ENCODE measurements around the gene ABCF1.

ABCF1 gene

DNA sequence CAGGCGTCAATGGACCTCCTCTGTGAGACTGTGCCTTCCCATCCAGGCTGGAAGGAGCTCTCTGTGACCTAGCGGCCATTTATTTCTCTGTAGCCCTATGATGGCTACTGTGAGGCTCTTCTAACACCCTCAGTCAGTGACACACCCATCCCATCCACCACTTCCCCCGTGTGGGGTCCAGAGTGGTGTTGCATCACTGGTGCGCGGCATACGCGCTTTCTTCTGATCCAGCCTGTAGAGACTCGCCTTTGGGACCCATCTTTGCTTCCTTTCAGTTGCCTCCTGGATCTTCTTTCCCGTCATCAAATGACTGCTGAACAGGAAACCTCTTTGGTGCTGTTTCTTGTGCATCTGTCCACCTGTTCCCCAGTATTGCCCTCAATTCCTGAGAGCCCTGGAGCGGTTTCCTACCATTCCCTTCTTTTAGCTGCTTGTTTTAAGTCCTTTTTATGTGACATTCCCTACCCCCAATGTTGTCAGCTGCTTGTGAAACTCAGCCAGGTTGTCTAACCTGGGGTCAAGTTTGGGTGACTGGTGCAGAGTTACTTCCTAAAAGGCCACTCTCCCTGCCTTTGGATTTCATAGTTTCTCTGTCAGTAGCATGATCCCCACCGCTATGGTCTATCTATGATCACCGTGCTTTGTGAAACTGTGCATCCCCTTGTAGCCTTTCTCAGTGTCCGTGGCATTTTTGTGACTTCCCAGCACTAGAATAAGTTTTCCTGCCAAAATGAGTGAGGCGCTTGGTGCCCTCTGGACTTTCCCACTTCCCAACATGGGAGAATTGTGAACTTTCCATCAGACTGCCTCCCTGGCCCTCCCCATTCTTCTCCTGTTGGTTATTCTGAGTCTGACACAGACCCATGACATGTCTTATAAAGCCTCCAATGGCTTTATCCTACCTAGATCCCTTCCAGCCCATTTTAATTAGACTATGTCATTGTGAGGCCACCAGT lies 8.5 kb upstream of the ABCF1 start:
- no peak for TF ChIP-seq CTCF (IDR thresholded peaks at IDR 0.05; ENCODE audit: borderline replicate concordance, insufficient read depth, low read depth, low read length)
- H3K4me3 ChIP-seq (ENCODE audit: low read depth, low read length), result no peak overlapping the region

GRCh38 chr6:30564114-30564513 lies 7.1 kb upstream of the ABCF1 start:
- no peak for TF ChIP-seq CTCF (IDR thresholded peaks at IDR 0.05; ENCODE audit: borderline replicate concordance, insufficient read depth, low read depth, low read length)
- H3K4me3 ChIP-seq (ENCODE audit: low read depth, low read length), result no peak overlapping the region

DNA sequence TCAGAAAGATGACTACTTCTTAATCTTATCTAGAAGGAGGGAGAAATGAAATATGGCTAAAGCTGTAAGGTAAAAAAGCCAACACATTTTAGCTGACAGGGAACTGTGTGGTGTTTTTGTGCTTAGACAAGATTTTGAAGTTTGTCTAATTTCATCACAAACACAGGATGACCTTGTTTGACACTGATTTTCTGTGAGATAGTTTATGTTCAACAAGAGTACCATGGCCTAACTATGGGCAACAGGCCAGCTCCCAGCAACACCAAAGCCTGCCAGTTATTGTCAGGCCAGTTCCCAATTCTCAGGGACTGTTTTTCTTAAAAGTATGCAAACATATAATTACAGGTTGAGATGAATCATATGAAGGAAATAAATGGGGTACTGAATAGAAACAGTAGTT lies 5.5 kb upstream of the ABCF1 start:
- no peak for TF ChIP-seq CTCF (IDR thresholded peaks at IDR 0.05; ENCODE audit: borderline replicate concordance, insufficient read depth, low read depth, low read length)
- H3K4me3 ChIP-seq (ENCODE audit: low read depth, low read length), result no peak overlapping the region

GRCh38 chr6:30568245-30568644 lies 3.0 kb upstream of the ABCF1 start:
- no peak overlapping the region for H3K4me3 ChIP-seq (ENCODE audit: low read depth, low read length)
- TF ChIP-seq CTCF (IDR thresholded peaks at IDR 0.05; ENCODE audit: borderline replicate concordance, insufficient read depth, low read depth, low read length), result no peak

DNA sequence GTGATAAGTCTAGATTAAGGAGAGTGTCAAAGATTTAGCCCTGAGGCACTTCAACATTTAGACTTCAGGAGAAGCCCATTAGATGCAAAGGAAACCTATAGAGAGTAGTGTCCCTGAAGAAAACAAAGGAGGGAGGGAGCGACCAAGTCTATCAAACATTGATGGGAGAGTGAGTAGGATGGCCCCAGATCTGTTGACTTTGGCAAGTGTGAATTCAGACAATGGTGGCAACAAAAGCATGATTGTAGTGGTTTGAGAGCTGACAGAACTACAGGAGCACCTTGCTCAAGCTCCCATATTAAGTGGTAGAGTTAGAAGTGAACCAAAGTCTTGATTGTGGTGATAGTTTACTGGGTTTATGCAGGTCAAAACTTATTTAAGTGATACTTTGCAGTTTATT lies 979 bp upstream of the ABCF1 start:
- no peak overlapping the region for H3K4me3 ChIP-seq (ENCODE audit: low read depth, low read length)
- TF ChIP-seq CTCF (IDR thresholded peaks at IDR 0.05; ENCODE audit: borderline replicate concordance, insufficient read depth, low read depth, low read length), result no peak

- no peak for TF ChIP-seq CTCF (IDR thresholded peaks at IDR 0.05; ENCODE audit: borderline replicate concordance, insufficient read depth, low read depth, low read length)
- peak overlapping the region; percentile 29 for H3K4me3 ChIP-seq (ENCODE audit: low read depth, low read length)
These were observed 535 bp upstream of the ABCF1 start for GRCh38 chr6:30570740-30571074.

DNA sequence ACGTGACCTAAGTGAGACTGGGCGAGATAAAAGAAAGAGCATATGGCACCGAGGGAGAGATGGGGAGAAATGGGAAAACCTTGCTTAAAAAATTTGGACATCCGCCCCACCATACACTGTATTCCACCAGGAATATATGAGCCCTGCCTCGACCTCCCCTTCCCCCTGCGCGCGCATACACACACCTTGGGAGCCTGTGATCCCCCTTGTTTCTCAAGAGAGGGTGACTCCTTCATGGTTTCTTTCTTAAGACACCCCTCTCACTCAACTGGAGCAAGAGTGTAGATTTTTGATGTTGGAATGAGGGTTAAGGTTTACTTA lies 480 bp downstream of the ABCF1 start:
- H3K4me3 ChIP-seq (ENCODE audit: low read depth, low read length), result peak overlapping the region; percentile 73
- no peak for TF ChIP-seq CTCF (IDR thresholded peaks at IDR 0.05; ENCODE audit: borderline replicate concordance, insufficient read depth, low read depth, low read length)
